Stomach (tissue), 4 donors: ENCODE measurements around the gene ZNF511.

Experiments
- CTCF ChIP-seq, 7 experiments: fragments of 450-650 bp in 4 of 7; fragments of 200-600 bp in 3 of 7; sonication (generic) in 3 of 7; IDR thresholded peaks; one replicate each; pipeline ENCODE4 v1.5.1; 2016 to 2019; ENCODE audit warnings: antibody characterized with exemption in 7 of 7, control low read depth in 2 of 7, mild to moderate bottlenecking in 1 of 7
- EP300 ChIP-seq: sonication (generic); formaldehyde crosslinking; IDR thresholded peaks from one replicate; pipeline ENCODE4 v1.6.1; 2017; ENCODE audit warnings: antibody characterized with exemption
- POLR2A ChIP-seq, 4 donors: fragments of 450-650 bp; IDR thresholded peaks; one replicate each; pipeline ENCODE4 v1.6.1; 2016; ENCODE audit warnings: antibody characterized with exemption in 4 of 4, control low read depth in 2 of 4, mild to moderate bottlenecking in 1 of 4, moderate library complexity in 1 of 4
- POLR2AphosphoS5 ChIP-seq, 3 donors: sonication (generic); formaldehyde crosslinking; IDR thresholded peaks; one replicate each; pipeline ENCODE4 v1.6.1; 2016; ENCODE audit warnings: antibody characterized with exemption in 3 of 3

GRCh38 chr10:133283931-133284330, 24.8 kb upstream of the ZNF511 start:
- TF ChIP-seq CTCF (IDR thresholded peaks at IDR 0.05) (no peak), POLR2A (IDR thresholded peaks at IDR 0.05) (no peak), EP300 (no peak), POLR2AphosphoS5 (IDR thresholded peaks at IDR 0.05) (no peak)
